GM10266 (cell line): ENCODE data around the gene WWOX.

Experiments
- DNase-seq: peaks from one replicate; pipeline ENCODE4 v3.0.0; 2012; ENCODE audit errors: extremely low spot score
- TF ChIP-seq, protein P1 (sequence below): IDR thresholded peaks from 2 replicates; pipeline ENCODE4 v1.5.1; 2012; ENCODE audit warnings: mild to moderate bottlenecking, low read depth; ENCODE audit not compliant: control insufficient read depth, insufficient read depth; ENCODE audit errors: missing control alignments

WWOX gene

DNA sequence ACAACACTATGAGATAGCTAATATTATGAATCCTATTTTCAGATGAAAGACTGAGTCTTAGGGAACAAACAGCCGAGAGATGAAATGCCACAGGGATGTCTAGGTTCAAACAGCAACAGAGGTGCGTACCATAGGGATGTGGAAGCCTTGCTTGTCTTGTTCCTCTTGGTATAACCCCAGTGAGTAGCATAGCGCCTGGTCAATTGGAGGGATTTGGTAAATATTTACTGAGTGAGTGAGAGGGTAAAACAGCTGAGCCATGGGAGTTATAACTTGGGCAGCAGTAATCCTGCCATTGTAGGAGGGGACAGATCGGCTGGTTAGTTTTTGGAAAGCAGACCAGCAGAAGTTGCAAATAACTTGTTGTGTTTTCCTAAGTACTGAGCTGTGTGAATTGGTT, 80.2 kb downstream of the WWOX start:
- DNase-seq, result no peak
- TF ChIP-seq, protein P1, sequence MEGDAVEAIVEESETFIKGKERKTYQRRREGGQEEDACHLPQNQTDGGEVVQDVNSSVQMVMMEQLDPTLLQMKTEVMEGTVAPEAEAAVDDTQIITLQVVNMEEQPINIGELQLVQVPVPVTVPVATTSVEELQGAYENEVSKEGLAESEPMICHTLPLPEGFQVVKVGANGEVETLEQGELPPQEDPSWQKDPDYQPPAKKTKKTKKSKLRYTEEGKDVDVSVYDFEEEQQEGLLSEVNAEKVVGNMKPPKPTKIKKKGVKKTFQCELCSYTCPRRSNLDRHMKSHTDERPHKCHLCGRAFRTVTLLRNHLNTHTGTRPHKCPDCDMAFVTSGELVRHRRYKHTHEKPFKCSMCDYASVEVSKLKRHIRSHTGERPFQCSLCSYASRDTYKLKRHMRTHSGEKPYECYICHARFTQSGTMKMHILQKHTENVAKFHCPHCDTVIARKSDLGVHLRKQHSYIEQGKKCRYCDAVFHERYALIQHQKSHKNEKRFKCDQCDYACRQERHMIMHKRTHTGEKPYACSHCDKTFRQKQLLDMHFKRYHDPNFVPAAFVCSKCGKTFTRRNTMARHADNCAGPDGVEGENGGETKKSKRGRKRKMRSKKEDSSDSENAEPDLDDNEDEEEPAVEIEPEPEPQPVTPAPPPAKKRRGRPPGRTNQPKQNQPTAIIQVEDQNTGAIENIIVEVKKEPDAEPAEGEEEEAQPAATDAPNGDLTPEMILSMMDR, result no peak

DNA sequence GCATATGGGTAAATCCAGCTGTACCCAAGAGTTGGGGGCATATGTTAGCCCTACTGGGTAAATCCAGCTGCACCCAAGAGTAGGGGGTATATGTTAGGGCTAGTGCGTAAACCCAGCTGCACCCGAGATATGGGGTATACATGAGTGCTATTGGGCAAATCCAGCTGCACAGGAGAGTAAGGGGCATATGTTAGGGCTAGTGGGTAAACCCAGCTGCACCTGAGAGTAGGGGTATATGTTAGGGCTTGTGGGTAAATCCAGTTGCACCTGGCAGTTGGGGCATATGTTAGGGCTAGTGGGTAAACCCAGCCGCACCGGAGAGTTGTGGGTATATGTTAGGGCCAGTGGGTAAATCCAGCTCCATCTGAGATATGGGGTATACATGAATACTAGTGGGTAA, 80.9 kb downstream of the WWOX start:
- DNase-seq, result no peak
- TF ChIP-seq, protein P1, result no peak

DNA sequence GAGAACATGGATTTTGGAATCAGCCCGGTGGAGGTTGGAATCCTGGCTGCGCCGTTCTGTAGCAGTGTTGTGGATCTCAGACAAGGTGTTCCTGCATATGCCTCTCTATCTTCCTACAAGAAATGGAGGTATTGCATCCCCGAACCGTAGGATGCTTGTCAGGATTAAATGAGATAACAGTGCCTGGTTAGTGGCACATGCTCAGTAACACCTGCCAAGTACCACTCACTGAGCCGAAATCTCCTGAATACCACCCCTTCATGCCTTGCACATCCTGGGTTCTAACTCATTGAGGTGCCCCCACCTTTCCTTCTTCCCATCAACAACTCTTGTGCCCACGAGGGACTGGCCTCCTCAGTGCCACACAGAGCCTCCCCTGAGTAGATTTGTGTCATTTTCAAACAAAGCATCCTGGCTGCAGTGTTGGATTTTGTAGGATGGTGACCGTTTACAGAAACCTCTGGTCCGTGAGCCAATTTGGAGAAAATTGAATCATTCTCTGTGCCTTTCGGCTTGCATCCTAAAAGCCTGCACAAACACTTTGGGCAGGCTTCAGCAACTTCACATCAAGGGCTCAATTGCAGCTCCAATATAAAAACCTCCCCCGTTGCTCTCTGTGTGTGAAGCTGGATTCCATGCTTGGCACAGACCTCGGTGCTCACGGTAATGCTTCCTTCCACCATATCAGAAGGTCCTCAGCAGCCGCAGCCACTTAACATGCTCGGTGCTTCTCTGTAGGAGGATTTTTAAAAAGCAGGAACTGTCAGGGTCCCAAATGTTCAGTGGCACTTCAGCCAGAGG, 84.2 kb downstream of the WWOX start:
- no peak for DNase-seq
- TF ChIP-seq, protein P1, result no peak

DNA sequence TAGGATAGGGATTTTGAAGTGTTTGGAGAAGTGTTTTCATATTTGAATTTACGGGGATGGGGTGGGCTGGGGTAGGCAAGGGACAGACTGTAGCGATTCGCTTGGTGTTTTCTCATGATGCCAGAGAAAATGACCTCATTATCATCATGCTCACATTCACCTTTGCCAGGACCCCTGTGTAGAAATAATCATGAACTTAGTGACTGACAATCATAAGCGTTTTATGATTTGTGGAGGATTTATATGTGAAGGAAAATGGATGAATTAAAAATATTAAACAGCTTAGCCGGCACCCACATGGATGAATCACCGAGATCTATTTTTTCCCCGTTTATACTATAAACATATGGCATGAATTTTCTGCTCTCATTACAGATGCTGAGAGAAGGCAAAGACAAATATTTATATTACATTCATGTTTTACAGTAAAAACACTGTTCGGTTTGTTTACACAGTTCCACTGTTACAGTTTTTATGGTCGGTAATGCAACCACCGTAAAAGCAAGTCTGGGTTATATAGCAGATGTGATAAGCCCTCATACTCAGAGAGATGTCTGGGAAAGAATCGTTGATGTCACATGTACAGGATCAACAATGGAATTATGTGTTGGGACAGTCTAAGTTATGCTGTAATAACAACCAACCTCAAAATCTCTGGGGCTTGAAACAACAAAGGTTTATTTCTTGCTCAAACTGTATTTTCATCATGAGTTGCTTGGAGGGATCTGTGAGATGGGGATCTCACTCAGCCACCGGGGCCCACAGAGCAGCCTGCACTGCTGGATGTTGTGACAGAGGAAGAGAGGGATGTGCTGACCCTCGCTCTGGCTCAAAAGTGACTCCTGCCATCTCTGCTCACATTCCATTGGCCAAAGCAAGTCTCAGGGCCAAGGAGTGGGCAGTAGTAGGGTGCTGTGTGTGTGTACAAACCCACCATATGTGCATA, 85.1 kb downstream of the WWOX start:
- DNase-seq, result no peak
- TF ChIP-seq, protein P1, result no peak

DNA sequence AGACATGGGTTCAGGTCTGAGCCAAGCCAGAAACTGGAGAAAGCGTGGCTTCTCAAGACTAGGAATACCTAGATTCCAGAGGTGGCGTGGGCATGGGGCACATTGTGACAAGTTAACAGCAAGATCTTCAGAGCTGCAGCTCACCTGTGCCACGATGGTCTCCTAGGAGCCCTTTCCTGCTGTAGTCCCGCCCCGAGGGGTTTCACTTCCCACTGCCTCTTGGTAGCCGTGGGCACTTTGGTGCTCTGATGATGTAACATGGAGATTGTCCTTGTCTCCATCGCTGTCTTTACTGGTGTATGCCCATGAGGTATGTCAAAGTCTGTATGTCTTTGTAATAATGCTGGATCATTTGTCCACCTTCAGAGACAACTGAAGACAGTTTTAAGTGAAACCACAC, 89.7 kb downstream of the WWOX start:
- DNase-seq, result no peak

DNA sequence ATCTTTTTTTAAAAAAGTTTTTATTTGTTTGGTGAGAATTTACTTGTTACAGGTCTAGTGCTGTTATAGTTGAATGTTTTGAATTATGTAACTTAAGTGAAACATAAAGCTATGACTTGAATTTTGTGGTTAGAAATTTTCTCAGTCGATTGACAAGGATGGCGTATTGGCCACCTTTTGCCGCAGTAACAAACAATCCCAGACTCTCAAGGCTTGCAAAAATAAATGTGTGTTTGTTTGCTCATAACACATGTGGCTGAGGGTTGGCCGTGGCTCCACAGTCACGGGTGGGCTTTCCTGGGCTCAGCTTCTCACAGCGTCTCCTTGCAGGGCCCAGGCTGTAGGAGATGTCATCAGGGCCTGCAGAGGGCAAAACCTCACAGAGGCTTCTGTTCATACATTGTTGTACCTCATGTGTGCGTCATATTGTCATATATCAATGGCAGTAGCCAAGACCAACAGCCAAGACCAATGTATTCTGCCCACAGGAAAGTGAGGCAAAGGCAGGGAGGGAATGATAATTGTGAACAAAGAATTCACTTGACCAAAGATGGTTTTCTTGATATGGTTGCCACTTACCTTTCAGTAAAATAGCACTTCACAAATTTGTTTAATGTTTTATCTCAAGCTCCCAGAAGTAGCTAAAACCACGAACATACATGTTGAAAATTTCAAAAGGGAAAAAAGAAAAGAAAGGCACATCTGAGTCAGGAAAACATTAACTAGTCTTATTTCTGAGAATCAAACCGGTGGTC, 93.5 kb downstream of the WWOX start:
- no peak for DNase-seq
- TF ChIP-seq, protein P1, result no peak

More for the DNA sequence above, 89.7 kb downstream of the WWOX start:
- TF ChIP-seq, protein P1, result no peak
